IMR-90 (cell line): ENCODE data around the gene MAP3K15. TPM values are rescaled to one million over a fixed set of nuclear protein-coding genes. Genes with fewer than 3 reads are reported as not detected.

Source experiments
- ATAC-seq: fragments of 200-7000 bp; cut with Tn5 transposase; 2 replicates; pipeline ENCODE4 v1.9.1; 2020; ENCODE audit warnings: low read depth, mild to moderate bottlenecking, moderate library complexity
- BruUV-seq: library from RNA; stranded (reverse); fragments of 400-500 nt; replicated peaks from 2 replicates; lab custom pipeline; 2021; lab: Mats Ljungman, UMichigan
- CTCF ChIA-PET: fragments of 300-600 bp; formaldehyde crosslinking; extraction: SDS; loops from one replicate; lab custom pipeline; 2021; ENCODE audit warnings: antibody characterized with exemption; lab: Yijun Ruan, JAX
- POLR2A ChIA-PET: fragments of 300-600 bp; sonication (Branson Sonifier 250); formaldehyde crosslinking; loops from one replicate; lab custom pipeline; 2022; ENCODE audit warnings: antibody characterized with exemption; ENCODE audit not compliant: unreplicated experiment; lab: Charles Lee
- DNase-seq: peaks from one replicate; pipeline ENCODE4 v3.0.0; 2013
- H2AFZ ChIP-seq: replicated peaks from 2 replicates; pipeline ENCODE3; 2013; ENCODE audit warnings: low read length, mild to moderate bottlenecking; ENCODE audit not compliant: poor library complexity
- H2AK5ac ChIP-seq: 2 replicates; pipeline ENCODE4 v1.6.1; 2013; ENCODE audit warnings: low read depth, low read length, inconsistent platforms
- H2AK9ac ChIP-seq: replicated peaks from 2 replicates; pipeline ENCODE3; 2013; ENCODE audit warnings: mild to moderate bottlenecking, low read depth, low read length, moderate library complexity; ENCODE audit not compliant: poor library complexity
- H2BK120ac ChIP-seq: 2 replicates; pipeline ENCODE4 v1.6.1; 2013; ENCODE audit warnings: low read depth, low read length, inconsistent platforms
- H2BK15ac ChIP-seq: 3 replicates; pipeline ENCODE4 v1.6.1; 2013; ENCODE audit warnings: low read depth, low read length, inconsistent platforms
- H2BK20ac ChIP-seq: 2 replicates; pipeline ENCODE4 v1.6.1; 2013; ENCODE audit warnings: low read depth, mild to moderate bottlenecking, inconsistent platforms, low read length, moderate library complexity
- H2BK5ac ChIP-seq: 2 replicates; pipeline ENCODE4 v1.6.1; 2013; ENCODE audit warnings: mild to moderate bottlenecking, low read depth, low read length, inconsistent platforms; ENCODE audit not compliant: poor library complexity, severe bottlenecking
- H3K14ac ChIP-seq: replicated peaks from 2 replicates; pipeline ENCODE4 v1.6.1; 2013; ENCODE audit warnings: low read depth, low read length, inconsistent platforms
- H3K18ac ChIP-seq: 2 replicates; pipeline ENCODE4 v1.6.1; 2013; ENCODE audit warnings: low read depth, low read length, control low read depth
- H3K23ac ChIP-seq: 2 replicates; pipeline ENCODE4 v1.6.1; 2013; ENCODE audit warnings: low read depth, low read length, inconsistent platforms
- H3K27ac ChIP-seq: 2 replicates; pipeline ENCODE4 v1.5.1; 2013; ENCODE audit warnings: mild to moderate bottlenecking, control low read depth, low read length; ENCODE audit not compliant: insufficient read depth
- H3K27me3 ChIP-seq: 2 replicates; pipeline ENCODE4 v1.6.1; 2013; ENCODE audit warnings: low read length; ENCODE audit not compliant: control insufficient read depth, insufficient read depth
- H3K36me3 ChIP-seq: 2 replicates; pipeline ENCODE4 v1.6.1; 2013; ENCODE audit warnings: low read length, mixed read lengths; ENCODE audit not compliant: control insufficient read depth, insufficient read depth
- H3K4ac ChIP-seq: 2 replicates; pipeline ENCODE4 v1.6.1; 2013; ENCODE audit warnings: low read depth, low read length, inconsistent platforms
- H3K4me1 ChIP-seq: 2 replicates; pipeline ENCODE4 v1.6.1; 2013; ENCODE audit warnings: low read length, mixed read lengths; ENCODE audit not compliant: control insufficient read depth, insufficient read depth
- H3K4me2 ChIP-seq: 2 replicates; pipeline ENCODE4 v1.6.1; 2013; ENCODE audit warnings: low read depth, mild to moderate bottlenecking, control low read depth, low read length, moderate library complexity
- H3K4me3 ChIP-seq: 2 replicates; pipeline ENCODE4 v1.5.1; 2013; ENCODE audit warnings: low read depth, mild to moderate bottlenecking, control low read depth, low read length, moderate library complexity; ENCODE audit not compliant: insufficient read depth
- H3K56ac ChIP-seq: 2 replicates; pipeline ENCODE4 v1.6.1; 2013; ENCODE audit warnings: low read length, inconsistent platforms; ENCODE audit not compliant: insufficient read depth; ENCODE audit errors: extremely low read depth
- H3K79me1 ChIP-seq, 2 experiments: 2 replicates each; pipeline ENCODE4 v1.6.1; 2013; ENCODE audit warnings: low read length in 2 of 2, inconsistent platforms in 1 of 2, low read depth in 1 of 2
- H3K9ac ChIP-seq: 2 replicates; pipeline ENCODE4 v1.6.1; 2013; ENCODE audit warnings: low read depth, low read length, control low read depth
- H3K9me1 ChIP-seq: 2 replicates; pipeline ENCODE4 v1.6.1; 2013; ENCODE audit warnings: low read length, inconsistent platforms; ENCODE audit not compliant: insufficient read depth
- H3K9me3 ChIP-seq: 2 replicates; pipeline ENCODE4 v1.6.1; 2013; ENCODE audit warnings: low read length; ENCODE audit not compliant: control insufficient read depth, insufficient read depth
- H4K20me1 ChIP-seq: 2 replicates; pipeline ENCODE4 v1.6.1; 2013; ENCODE audit warnings: low read length, inconsistent platforms; ENCODE audit not compliant: insufficient read depth
- H4K5ac ChIP-seq: 2 replicates; pipeline ENCODE4 v1.6.1; 2013; ENCODE audit warnings: mild to moderate bottlenecking, low read depth, low read length, control low read depth
- H4K8ac ChIP-seq, 2 experiments: 2 replicates each; pipeline ENCODE4 v1.6.1; 2013; ENCODE audit warnings: low read depth in 2 of 2, low read length in 2 of 2, control low read depth in 1 of 2, inconsistent platforms in 1 of 2
- H4K91ac ChIP-seq: 2 replicates; pipeline ENCODE4 v1.6.1; 2013; ENCODE audit warnings: low read depth, low read length, inconsistent platforms; ENCODE audit not compliant: insufficient read depth
- BHLHE40 ChIP-seq: fragments of 150-350 bp; IDR thresholded peaks from 2 replicates; pipeline ENCODE4 v1.6.1; 2016; ENCODE audit warnings: mild to moderate bottlenecking, low read depth, low read length
- CEBPB ChIP-seq: IDR thresholded peaks from 2 replicates; pipeline ENCODE4 v1.6.1; 2012; ENCODE audit warnings: low read depth, low read length, improper control_type of control experiment
- CHD1 ChIP-seq: IDR thresholded peaks from 2 replicates; pipeline ENCODE4 v1.6.1; 2012; ENCODE audit warnings: low read depth, low read length, improper control_type of control experiment
- CTCF ChIP-seq: conservative IDR thresholded peaks from 2 replicates; pipeline ENCODE4 v1.5.1; 2012; ENCODE audit warnings: mild to moderate bottlenecking, low read depth, low read length, improper control_type of control experiment
- ELK1 ChIP-seq: fragments of 150-350 bp; IDR thresholded peaks from 2 replicates; pipeline ENCODE4 v1.6.1; 2016; ENCODE audit warnings: low read depth, mild to moderate bottlenecking, low read length, moderate library complexity, borderline replicate concordance
- FOS ChIP-seq: fragments of 150-350 bp; IDR thresholded peaks from 2 replicates; pipeline ENCODE4 v1.6.1; 2016; ENCODE audit warnings: low read depth, low read length
- MAFK ChIP-seq: IDR thresholded peaks from 2 replicates; pipeline ENCODE4 v1.6.1; 2012; ENCODE audit warnings: low read depth, low read length, improper control_type of control experiment
- MAZ ChIP-seq: IDR thresholded peaks from 2 replicates; pipeline ENCODE4 v1.6.1; 2012; ENCODE audit warnings: low read depth, mild to moderate bottlenecking, low read length, improper control_type of control experiment, moderate library complexity, borderline replicate concordance
- MXI1 ChIP-seq: IDR thresholded peaks from 2 replicates; pipeline ENCODE4 v1.6.1; 2012; ENCODE audit warnings: low read depth, mild to moderate bottlenecking, low read length, moderate library complexity, borderline replicate concordance
- POLR2A ChIP-seq: IDR thresholded peaks from 2 replicates; pipeline ENCODE4 v1.6.1; 2012; ENCODE audit warnings: mild to moderate bottlenecking, low read depth, low read length
- RAD21 ChIP-seq: IDR thresholded peaks from 2 replicates; pipeline ENCODE4 v1.6.1; 2012; ENCODE audit warnings: low read length, improper control_type of control experiment
- RFX5 ChIP-seq: IDR thresholded peaks from 2 replicates; pipeline ENCODE4 v1.8.0; 2012; ENCODE audit warnings: low read depth, mild to moderate bottlenecking, low read length, moderate library complexity
- SMC3 ChIP-seq: fragments of 150-350 bp; IDR thresholded peaks from 2 replicates; pipeline ENCODE4 v1.6.1; 2016; ENCODE audit warnings: low read depth, mild to moderate bottlenecking, antibody characterized with exemption, low read length, moderate library complexity
- USF2 ChIP-seq: fragments of 150-350 bp; IDR thresholded peaks from 2 replicates; pipeline ENCODE4 v1.6.1; 2017; ENCODE audit warnings: mild to moderate bottlenecking, antibody characterized with exemption, low read length, low read depth
- WGBS, 2 experiments: methylation state at CpG; one replicate each; pipeline versions ENCODE4 v1.1.5 to v1.1.7; 2013; ENCODE audit warnings: missing lambda C conversion rate in 2 of 2; ENCODE audit not compliant: insufficient read length in 1 of 2; ENCODE audit errors: extremely low coverage in 2 of 2; 5-methylcytosine and 5-hydroxymethylcytosine counted together
- dilution Hi-C: fragments of 300-500 bp; cut with HindIII; formaldehyde crosslinking; loops from one replicate; pipeline ENCODE4 v1.14.3; 2018; ENCODE audit warnings: low sequenced_read_pairs; ENCODE audit not compliant: unreplicated experiment
- in situ Hi-C: fragments of 300-500 bp; cut with MboI; formaldehyde crosslinking; loops from 3 replicates; pipeline ENCODE4 v1.14.3; 2019; ENCODE audit warnings: low sequenced_read_pairs, inconsistent platforms, mixed read lengths
- intact Hi-C: fragments of 100-400 bp; cut with micrococcal nuclease; formaldehyde crosslinking; loops from 2 replicates; pipeline ENCODE4 v1.10.0; 2022
- polyA plus RNA-seq, 3 experiments: library from polyadenylated mRNA; depleted of rRNA; stranded (reverse); fragments of >200 nt; gene quantifications; 2 replicates each; pipeline ENCODE4 v1.2.3, GENCODE V29; 2012; ENCODE audit warnings: low replicate concordance in 1 of 3
- total RNA-seq: library from RNA; depleted of rRNA; stranded (reverse); fragments of >200 nt; gene quantifications from 2 replicates; pipeline ENCODE4 v1.2.3, GENCODE V29; 2012

Gene MAP3K15
- total and polyA plus RNA-seq, 2 of the 4 experiments (the other 2 are of a cell fraction): under 0.01 to 0.10 TPM

- dilution Hi-C loops: no loop called here
- intact Hi-C loops: loop anchor here (10.0 kb wide), 2 partner anchors 454 to 584 kb away; partner anchors contain the start of gene BCLAF3
- H3K9ac ChIP-seq: no peak overlapping the region
Observed at GRCh38 chrX:19541196-19541595, 25.9 kb upstream of the MAP3K15 start.

More at GRCh38 chrX:19541196-19541595, 25.9 kb upstream of the MAP3K15 start:
- no CpG with 5 or more reads among the region's 3 CpGs for WGBS, 2 experiments
- POLR2A ChIA-PET: no interaction called here
- ATAC-seq (no peak), DNase-seq (no peak)
- peaks cover 5% of the 10 kb centered on the region; the same call in 1 of the 2 replicates for H3K9me1 ChIP-seq
- H2BK5ac ChIP-seq: no peak overlapping the region
- CTCF ChIA-PET: no interaction called here
- H3K4me3 ChIP-seq: no peak overlapping the region
- H2AFZ ChIP-seq: no peak overlapping the region
- TF ChIP-seq RAD21 (no peak), MAFK (no peak), CHD1 (no peak), SMC3 (no peak), POLR2A (no peak), BHLHE40 (no peak), MXI1 (no peak), CEBPB (no peak), CTCF (no peak), MAZ (no peak), RFX5 (no peak), FOS (no peak), USF2 (no peak), ELK1 (no peak)
- no peak overlapping the region for H2BK15ac ChIP-seq
- H3K56ac ChIP-seq: no peak overlapping the region
- in situ Hi-C loops: loop anchor here (10.0 to 25.0 kb wide), 2 partner anchors 354 to 1154 kb away; no protein-coding TSS in a partner anchor
- H2BK20ac ChIP-seq: no peak overlapping the region
- H3K27me3 ChIP-seq: no peaks in the 10 kb centered on the region; the same call in 1 of the 2 replicates
- no peak overlapping the region for H3K23ac ChIP-seq
- H4K8ac ChIP-seq: no peak overlapping the region
- H3K36me3 ChIP-seq: no peaks in the 10 kb centered on the region; the same call in 1 of the 2 replicates
- no peak overlapping the region for H3K14ac ChIP-seq
- no peak overlapping the region for H3K27ac ChIP-seq
- no peak overlapping the region for H4K91ac ChIP-seq
- no peaks in the 10 kb centered on the region for H3K4me1 ChIP-seq
- H2AK9ac ChIP-seq: no peak overlapping the region
- H2BK120ac ChIP-seq: no peak overlapping the region
- H3K79me1 ChIP-seq: no peaks in the 10 kb centered on the region; a peak in 1 of 4 replicates
- no peak overlapping the region for H3K4ac ChIP-seq
- H4K5ac ChIP-seq: no peak overlapping the region
- BruUV-seq: no TSS peak
- no peaks in the 10 kb centered on the region for H3K9me3 ChIP-seq
- no peak overlapping the region for H2AK5ac ChIP-seq
- no peak overlapping the region for H3K4me2 ChIP-seq
- no peaks in the 10 kb centered on the region for H4K20me1 ChIP-seq
- H3K18ac ChIP-seq: no peak overlapping the region
